ENCODE results near the gene CCKAR.
"Not testable (repeated sequence)": the region's sequence is repeated elsewhere in the genome, so short reads cannot be mapped to it uniquely, and the experiment has no call there.

CCKAR gene

GRCh38 chr4:26490111-26490959, at the start of gene CCKAR:
TSS of gene CCKAR (minus strand) at chr4:26490484. CDS start at chr4:26490267, 217 bp downstream.
- DNase-seq (ENCODE audit: low read depth), result no peak

- no peak for DNase-seq (ENCODE audit: low read depth)
Measured at GRCh38 chr4:26533685-26534084, 43.4 kb upstream of the CCKAR start.

GRCh38 chr4:26531491-26532116, 41.3 kb upstream of the CCKAR start:
- no peak for DNase-seq (ENCODE audit: low read depth)

- DNase-seq (ENCODE audit: low read depth), result no peak
Measured at GRCh38 chr4:26530099-26530498, 39.8 kb upstream of the CCKAR start.

GRCh38 chr4:26529479-26529878, 39.2 kb upstream of the CCKAR start:
- DNase-seq (ENCODE audit: low read depth), result no peak

GRCh38 chr4:26525771-26526150, 35.5 kb upstream of the CCKAR start:
- no peak for DNase-seq (ENCODE audit: low read depth)

- no peak for DNase-seq (ENCODE audit: low read depth)
Measured at GRCh38 chr4:26525136-26525770, 35.0 kb upstream of the CCKAR start.

GRCh38 chr4:26524011-26524410, 33.7 kb upstream of the CCKAR start:
- no peak for DNase-seq (ENCODE audit: low read depth)

- no peak for DNase-seq (ENCODE audit: low read depth)
Measured at GRCh38 chr4:26522478-26522877, 32.2 kb upstream of the CCKAR start.

GRCh38 chr4:26520728-26521450, 30.6 kb upstream of the CCKAR start:
- DNase-seq (ENCODE audit: low read depth), result no peak

- no peak for DNase-seq (ENCODE audit: low read depth)
Measured at GRCh38 chr4:26515936-26516335, 25.7 kb upstream of the CCKAR start.

GRCh38 chr4:26510334-26510964, 20.2 kb upstream of the CCKAR start:
- no peak for DNase-seq (ENCODE audit: low read depth)

GRCh38 chr4:26509681-26510333, 19.5 kb upstream of the CCKAR start:
- DNase-seq (ENCODE audit: low read depth), result no peak

GRCh38 chr4:26507286-26507685, 17.0 kb upstream of the CCKAR start:
- DNase-seq (ENCODE audit: low read depth), result no peak

GRCh38 chr4:26503844-26504243, 13.6 kb upstream of the CCKAR start:
- no peak for DNase-seq (ENCODE audit: low read depth)

- no peak for DNase-seq (ENCODE audit: low read depth)
Measured at GRCh38 chr4:26503427-26503826, 13.1 kb upstream of the CCKAR start.

- DNase-seq (ENCODE audit: low read depth), result not testable (repeated sequence)
Measured at GRCh38 chr4:26500565-26500999, 10.3 kb upstream of the CCKAR start.

GRCh38 chr4:26496207-26496783, 6.0 kb upstream of the CCKAR start:
- no peak for DNase-seq (ENCODE audit: low read depth)

GRCh38 chr4:26493461-26493860, 3.2 kb upstream of the CCKAR start:
- DNase-seq (ENCODE audit: low read depth), result no peak

GRCh38 chr4:26491449-26492170, 1.3 kb upstream of the CCKAR start:
- DNase-seq (ENCODE audit: low read depth), result no peak
